Left lung (tissue), 10 donors: ENCODE data around the gene UBL4B. TPM values are rescaled to one million over a fixed set of nuclear protein-coding genes. Genes with fewer than 3 reads are reported as not detected.

Source experiments
- ATAC-seq: fragments of 200-7000 bp; cut with Tn5 transposase; one replicate; pipeline ENCODE4 v1.9.1; 2020; ENCODE audit warnings: moderate library complexity
- DNase-seq, 4 donors: peaks; one replicate each; pipeline ENCODE4 v3.0.0-alpha.2; 2013 to 2020
- H3K27ac ChIP-seq, 2 donors: fragments of 200-600 bp; sonication (generic) in 1 of 2; one replicate each; pipeline versions ENCODE4 v1.5.0 to v1.8.0; 2020 to 2021
- H3K27me3 ChIP-seq, 2 donors: fragments of 200-600 bp; sonication (generic) in 1 of 2; one replicate each; pipeline versions ENCODE4 v1.5.0 to v1.8.0; 2020 to 2021
- H3K36me3 ChIP-seq, 2 donors: fragments of 200-600 bp; sonication (generic) in 1 of 2; one replicate each; pipeline versions ENCODE4 v1.5.0 to v1.8.0; 2020 to 2021
- H3K4me1 ChIP-seq, 2 donors: fragments of 200-600 bp; one replicate each; pipeline ENCODE4 v1.8.0; 2021
- H3K4me3 ChIP-seq, 2 donors: fragments of 200-600 bp; sonication (generic) in 1 of 2; one replicate each; pipeline versions ENCODE4 v1.5.0 to v1.8.0; 2020 to 2021; ENCODE audit warnings: mild to moderate bottlenecking in 1 of 2
- H3K9me3 ChIP-seq, 2 donors: fragments of 200-600 bp; sonication (generic) in 1 of 2; one replicate each; pipeline versions ENCODE4 v1.5.0 to v1.8.0; 2020 to 2021
- CTCF ChIP-seq, 2 donors: fragments of 200-600 bp; sonication (generic) in 1 of 2; IDR thresholded peaks; one replicate each; pipeline versions ENCODE4 v1.5.0 to v1.8.0; 2021; ENCODE audit warnings: antibody characterized with exemption in 2 of 2
- intact Hi-C, 2 donors: fragments of 100-400 bp; cut with DNase I; formaldehyde crosslinking; loops; one replicate each; pipeline versions ENCODE4 v1.11.2 to v1.14.2; 2022
- polyA plus RNA-seq, 6 donors: library from polyadenylated mRNA; unstranded; fragments of 120-200 nt; gene quantifications; one replicate each; pipeline ENCODE4 v1.2.1, GENCODE V29; 2013; ENCODE audit not compliant: insufficient read length in 6 of 6
- total RNA-seq, 2 donors: library from RNA; stranded (reverse); fragmentation: NEBNext Ultra II Directional; extraction: Animal tissue kit (Norgen Biotek cat#: 25700); gene quantifications; one replicate each; pipeline ENCODE4 v1.2.1, GENCODE V29; 2021
- donor health status: DM: no; HTN: yes; CAD: no.
- donor health status: DM: no; HTN: no; CAD: no.

The UBL4B gene
- total and polyA plus RNA-seq, 8 donors = not detected

- Histone ChIP-seq H3K27me3 (peaks cover 62 to 83% of the 10 kb centered on the region in 2 donors), H3K9me3 (no peaks in the 10 kb centered on the region), H3K27ac (no peak overlapping the region), H3K4me3 (no peak overlapping the region), H3K4me1 (peaks cover 15 to 34% of the 10 kb centered on the region in 2 donors), H3K36me3 (no peaks in the 10 kb centered on the region)
- DNase-seq = no peak
- ATAC-seq = peak; percentile 29
- TF ChIP-seq CTCF (IDR thresholded peaks at IDR 0.05) = no peak
- intact Hi-C loops = no loop called here
Observed at GRCh38 chr1:110069404-110070281, 42.6 kb upstream of the UBL4B start.

- no peak overlapping the region for H3K4me3 ChIP-seq
- peaks cover 62 to 83% of the 10 kb centered on the region in 2 donors for H3K27me3 ChIP-seq
- H3K27ac ChIP-seq = no peak overlapping the region
- no peak for DNase-seq
- H3K36me3 ChIP-seq = no peaks in the 10 kb centered on the region
- H3K9me3 ChIP-seq = no peaks in the 10 kb centered on the region
- peaks cover 15 to 34% of the 10 kb centered on the region in 2 donors for H3K4me1 ChIP-seq
- ATAC-seq = peak; percentile 13
- no peak for TF ChIP-seq CTCF (IDR thresholded peaks at IDR 0.05)
- intact Hi-C loops = no loop called here
Observed at GRCh38 chr1:110070282-110070669, 42.0 kb upstream of the UBL4B start.

- Histone ChIP-seq H3K36me3 (no peaks in the 10 kb centered on the region), H3K9me3 (no peaks in the 10 kb centered on the region), H3K27me3 (peaks cover 62 to 83% of the 10 kb centered on the region in 2 donors), H3K4me3 (no peak within 1 kb of the TSS), H3K27ac (no peak within 1 kb of the TSS), H3K4me1 (peaks cover 15 to 34% of the 10 kb centered on the region in 2 donors)
- no peak for TF ChIP-seq CTCF (IDR thresholded peaks at IDR 0.05)
- intact Hi-C loops = no loop called here
- DNase-seq = no peak
- ATAC-seq = no peak
Observed at GRCh38 chr1:110070671-110071242, 41.5 kb upstream of the UBL4B start, which contains the start of gene ALX3. TSS of gene ALX3 (minus strand) at chr1:110070672. CDS start at chr1:110070612, 60 bp downstream.

- intact Hi-C loops = no loop called here
Observed at GRCh38 chr1:110074166-110074565, 38.1 kb upstream of the UBL4B start.

More at GRCh38 chr1:110074166-110074565, 38.1 kb upstream of the UBL4B start:
- no peak for ATAC-seq
- Histone ChIP-seq H3K36me3 (no peaks in the 10 kb centered on the region), H3K4me1 (peaks cover 6 to 17% of the 10 kb centered on the region in 2 donors), H3K27me3 (peaks cover 35 to 59% of the 10 kb centered on the region in 2 donors), H3K4me3 (no peak overlapping the region), H3K27ac (no peak overlapping the region), H3K9me3 (no peaks in the 10 kb centered on the region)
- no peak for TF ChIP-seq CTCF (IDR thresholded peaks at IDR 0.05)
- DNase-seq = no peak
